Measurements from ENCODE around the gene VDAC2.

- TF ChIP-seq CTCF (IDR thresholded peaks at IDR 0.05) (no peak), POLR2A (IDR thresholded peaks at IDR 0.05) (no peak)
Observed at GRCh38 chr10:75168275-75168674, 42.3 kb upstream of the VDAC2 start.
